Spleen (tissue), 7 donors: ENCODE results near the gene PPM1N.

Experiments
- CTCF ChIP-seq, 11 experiments: fragments of 200-600 bp in 7 of 11; fragments of 450-650 bp in 4 of 11; sonication (generic) in 4 of 11; IDR thresholded peaks in 8 of 11; conservative IDR thresholded peaks in 3 of 11; 1 replicate in 7 of 11; 2 replicates in 4 of 11; pipeline versions ENCODE4 v1.4.0 to v1.8.0; 2016 to 2021; ENCODE audit warnings: antibody characterized with exemption in 11 of 11, inconsistent platforms in 4 of 11, mild to moderate bottlenecking in 1 of 11
- POLR2A ChIP-seq, 3 donors: fragments of 450-650 bp; IDR thresholded peaks; one replicate each; pipeline ENCODE4 v1.5.1; 2017; ENCODE audit warnings: antibody characterized with exemption in 3 of 3, mild to moderate bottlenecking in 1 of 3
- donor health status: DM: no; HTN: no; CAD: no; lungs with moderate emphysema.
- donor health status: DM: no; HTN: no; CAD: no.
- donor health status: DM: no; HTN: no; CAD: no.

GRCh38 chr19:45505151-45505995, 7.1 kb downstream of the PPM1N start:
- TF ChIP-seq CTCF (IDR thresholded peaks at IDR 0.05 in 8 of 11, conservative IDR thresholded peaks at IDR 0.05 in 3 of 11) (no peak), POLR2A (IDR thresholded peaks at IDR 0.05) (no peak)
